Measurements from ENCODE around the gene FBXO48. TPM values are rescaled to one million over a fixed set of nuclear protein-coding genes. Genes with fewer than 3 reads are reported as not detected.

Gene FBXO48
- total and polyA plus RNA-seq, 2 of the 8 experiments (the other 6 are each of a cell fraction or from before 2014, with no cell fraction given) = 1.1 to 1.5 TPM

- CTCF ChIA-PET (ENCODE audit: partially characterized antibody) = no interaction called here
- Histone ChIP-seq H2BK120ac (replicated peaks; ENCODE audit: low read depth, low read length) (no peak overlapping the region), H4K20me1 (replicated peaks in 1 of 2; ENCODE audit: control insufficient read depth in 1 of 2, insufficient read depth in 2 of 2, low read length in 2 of 2) (no peaks in the 10 kb centered on the region), H3K9me3 (ENCODE audit: insufficient read depth in 2 of 2, low read depth in 1 of 2, low read length in 1 of 2) (no peaks in the 10 kb centered on the region), H3K27me3 (replicated peaks in 1 of 4; ENCODE audit: control insufficient read depth in 3 of 4, extremely low read depth in 1 of 4, insufficient read depth in 3 of 4, low read length in 3 of 4) (no peaks in the 10 kb centered on the region; a peak in 1 of 7 replicates), H3K79me2 (ENCODE audit: control insufficient read depth in 1 of 2, insufficient read depth in 2 of 2, low read length in 2 of 2) (no peaks in the 10 kb centered on the region), H3K4ac (replicated peaks; ENCODE audit: insufficient read length, low read depth, low read length) (no peak overlapping the region), H2BK15ac (ENCODE audit: low read length) (no peak overlapping the region), H3K14ac (ENCODE audit: insufficient read length) (no peak overlapping the region), H3K4me1 (replicated peaks in 1 of 4; ENCODE audit: control insufficient read depth in 3 of 4, insufficient read depth in 4 of 4, low read length in 3 of 4) (peaks cover 0 to 5% (median 2%) of the 10 kb centered on the region in 4 experiments; a peak in 3 of 7 replicates), H3K36me3 (ENCODE audit: control insufficient read depth in 2 of 4, insufficient read depth in 4 of 4, low read length in 3 of 4) (no peaks in the 10 kb centered on the region), H4K91ac (replicated peaks; ENCODE audit: insufficient read length, low read length) (no peak overlapping the region), H3K4me3 (ENCODE audit: extremely low read depth in 1 of 4, insufficient read depth in 2 of 4, low read depth in 3 of 4, low read length in 4 of 4) (no peak overlapping the region), H4K8ac (ENCODE audit: extremely low read depth, insufficient read depth, low read length) (no peak overlapping the region), H3K23me2 (ENCODE audit: low read depth, low read length) (no peaks in the 10 kb centered on the region), H3K23ac (ENCODE audit: insufficient read length) (no peak overlapping the region), H3K79me1 (ENCODE audit: low read depth, low read length) (no peaks in the 10 kb centered on the region), H3K9ac (replicated peaks in 1 of 4; ENCODE audit: extremely low read depth in 1 of 4, low read depth in 3 of 4, low read length in 3 of 4) (no peak overlapping the region), H2AFZ (ENCODE audit: low read length) (no peak overlapping the region), H3K18ac (ENCODE audit: extremely low read depth, low read length) (no peak overlapping the region), H2BK20ac (ENCODE audit: low read length) (no peak overlapping the region), H3K27ac (ENCODE audit: low read depth, low read length) (no peak overlapping the region), H2BK12ac (ENCODE audit: low read depth, low read length) (no peak overlapping the region), H3K56ac (replicated peaks; ENCODE audit: insufficient read length, low read depth, low read length) (no peak overlapping the region), H2BK5ac (ENCODE audit: low read depth, low read length) (no peak overlapping the region), H4K5ac (ENCODE audit: insufficient read length, low read depth, low read length) (no peak overlapping the region), H2AK5ac (ENCODE audit: low read depth, low read length) (no peak overlapping the region), H3K4me2 (ENCODE audit: insufficient read depth in 1 of 2, low read depth in 2 of 2, low read length in 2 of 2) (no peak overlapping the region)
- FAIRE-seq (no peak), DNase-seq (ENCODE audit: low read depth in 1 of 2, low spot score in 2 of 2) (no peak)
- TF ChIP-seq FOSL1 (IDR thresholded peaks at IDR 0.05; ENCODE audit: insufficient read depth, low read depth, low read length) (no peak), CHD1 (IDR thresholded peaks at IDR 0.05; ENCODE audit: low read depth, low read length) (no peak), CEBPB (IDR thresholded peaks at IDR 0.05; ENCODE audit: low read depth, low read length) (no peak), E2F6 (IDR thresholded peaks at IDR 0.05) (no peak), POLR2AphosphoS5 (IDR thresholded peaks at IDR 0.05; ENCODE audit: low read depth, low read length) (no peak), JUND (IDR thresholded peaks at IDR 0.05; ENCODE audit: low read length) (no peak), ATF3 (IDR thresholded peaks at IDR 0.05; ENCODE audit: insufficient read depth, low read depth, low read length) (no peak)
- WGBS, 2 experiments (ENCODE audit: extremely low coverage in 1 of 2, insufficient coverage in 1 of 2, insufficient read length in 1 of 2, insufficient replicate concordance in 2 of 2, low coverage in 1 of 2, low lambda C conversion rate in 2 of 2, missing lambda C conversion rate in 1 of 2) = 87% methylated on average over 2 of the region's 2 CpGs; no CpG with 5 or more reads in 1 of the 2 experiments
- POLR2A ChIA-PET (ENCODE audit: partially characterized antibody) = no interaction called here
These were observed 43.0 kb downstream of the FBXO48 start for GRCh38 chr2:68423966-68424650.
